Measurements from ENCODE around the gene ALCAM. TPM values are rescaled to one million over a fixed set of nuclear protein-coding genes. Genes with fewer than 3 reads are reported as not detected.
"Not testable (repeated sequence)": the region's sequence is repeated elsewhere in the genome, so short reads cannot be mapped to it uniquely, and the experiment has no call there.

ALCAM gene
- polyA plus RNA-seq, 4 donors: 125 to 175 (median 160) TPM

DNA sequence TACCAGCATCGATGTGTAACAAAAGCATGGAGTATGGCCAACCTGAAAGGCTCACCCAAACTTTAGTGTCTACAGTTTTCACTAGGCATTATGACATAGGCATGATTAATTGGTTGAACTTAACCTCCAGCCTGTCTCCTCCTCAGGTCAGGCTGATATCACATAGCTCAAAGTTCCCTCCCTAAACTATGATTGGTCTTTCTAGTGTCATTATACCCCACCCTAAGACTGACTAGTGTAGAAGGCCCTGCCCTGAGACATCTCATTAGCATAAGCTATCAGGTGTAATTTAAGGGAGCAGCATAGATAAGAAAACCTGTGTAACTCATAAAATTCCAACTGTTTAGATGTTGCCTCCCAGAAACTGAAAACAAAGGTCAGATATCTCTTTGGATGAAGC is 195.2 kb downstream of the ALCAM start:
- DNase-seq (ENCODE audit: low read depth in 4 of 4, low spot score in 3 of 4): no peak

DNA sequence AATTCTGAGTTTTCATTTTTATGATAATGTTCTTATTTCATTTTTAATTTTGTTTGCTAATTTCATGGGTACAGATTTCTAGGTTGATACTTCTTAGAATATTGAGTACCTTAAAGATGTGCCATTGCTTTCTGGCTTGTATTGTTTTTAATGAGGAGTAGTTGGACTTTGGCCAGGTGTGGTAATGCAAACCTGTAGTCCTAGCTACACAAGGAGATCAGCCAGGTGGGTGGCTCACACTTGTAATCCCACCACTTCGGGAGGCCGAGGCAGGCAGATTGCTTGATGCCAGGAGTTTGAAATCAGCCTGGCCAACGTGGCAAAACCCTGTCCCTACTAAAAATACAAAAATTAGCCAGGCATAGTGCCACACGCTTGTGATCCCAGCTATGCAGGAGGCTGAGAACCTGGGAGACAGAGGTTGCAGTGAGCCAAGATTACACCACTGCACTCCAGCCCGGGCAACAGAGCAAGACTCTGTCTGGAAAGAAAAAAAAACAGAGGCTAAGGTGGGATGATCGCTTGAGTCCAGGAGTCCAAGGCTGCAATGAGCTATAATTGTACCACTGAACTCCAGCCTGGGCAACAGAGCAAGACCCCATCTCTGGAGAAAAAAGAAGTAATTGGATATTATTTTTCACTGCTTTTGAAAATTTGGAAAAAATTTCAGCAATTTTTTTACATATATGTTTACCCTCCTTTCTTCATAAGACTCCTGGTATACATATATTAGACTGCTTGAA is 198.0 kb downstream of the ALCAM start:
- no peak for DNase-seq (ENCODE audit: low read depth in 4 of 4, low spot score in 3 of 4)

DNA sequence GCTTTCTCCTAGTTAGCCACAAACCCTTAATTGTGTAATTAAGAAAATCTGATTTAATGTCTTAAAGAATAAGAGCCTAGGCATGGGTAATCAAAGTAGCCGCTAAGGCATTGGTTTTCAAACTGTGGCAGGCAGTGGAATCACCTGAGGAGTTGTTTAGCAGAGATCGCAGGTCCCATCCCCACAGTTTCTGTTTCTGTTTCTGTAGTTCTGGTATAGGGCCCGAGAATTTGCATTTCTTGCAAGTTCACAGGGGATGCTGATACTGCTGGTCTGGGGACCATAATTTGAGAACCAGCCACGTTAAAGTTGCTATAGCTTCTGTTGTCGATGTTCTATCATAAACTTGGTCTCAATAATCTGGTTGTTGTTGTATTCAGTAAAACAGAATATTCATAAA is 204.3 kb downstream of the ALCAM start:
- no peak for DNase-seq (ENCODE audit: low read depth in 4 of 4, low spot score in 3 of 4)

DNA sequence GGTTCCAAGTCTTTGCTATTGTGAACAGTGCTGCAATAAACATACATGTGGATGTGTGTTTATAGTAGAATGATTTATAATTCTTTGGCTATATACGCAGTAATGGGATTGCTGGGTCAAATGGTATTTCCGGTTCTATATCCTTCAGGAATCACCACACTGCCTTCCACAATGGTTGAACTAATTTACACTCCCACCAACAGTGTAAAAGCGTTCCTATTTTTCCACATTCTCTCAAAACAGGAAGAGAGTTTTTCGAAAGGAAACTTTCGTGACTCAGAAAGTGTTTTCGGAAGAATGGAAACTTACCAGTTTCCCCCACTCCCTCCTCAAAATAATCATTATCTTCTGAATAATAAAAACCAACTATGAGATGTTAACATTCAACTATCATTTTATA is 205.8 kb downstream of the ALCAM start:
- no peak for DNase-seq (ENCODE audit: low read depth in 4 of 4, low spot score in 3 of 4)

DNA sequence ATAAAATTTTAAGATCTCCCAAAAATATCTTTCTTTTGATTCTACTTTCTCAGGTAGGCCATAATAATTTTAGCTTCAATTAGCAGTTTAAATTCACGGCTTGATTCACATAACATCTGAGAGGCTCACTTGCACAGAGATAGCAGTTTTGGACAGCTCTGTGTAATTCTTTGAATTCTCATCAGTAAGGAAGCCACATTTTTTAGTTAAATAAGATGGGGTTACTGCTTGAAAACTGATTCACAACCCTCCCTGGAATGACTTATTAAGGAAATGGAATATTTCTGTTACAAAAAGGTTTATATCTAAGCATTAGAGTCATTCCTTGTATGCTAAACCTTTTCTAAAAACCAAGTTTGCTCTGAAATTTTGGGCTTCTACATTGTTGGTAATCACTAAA is 212.7 kb downstream of the ALCAM start:
- no peak for DNase-seq (ENCODE audit: low read depth in 4 of 4, low spot score in 3 of 4)

DNA sequence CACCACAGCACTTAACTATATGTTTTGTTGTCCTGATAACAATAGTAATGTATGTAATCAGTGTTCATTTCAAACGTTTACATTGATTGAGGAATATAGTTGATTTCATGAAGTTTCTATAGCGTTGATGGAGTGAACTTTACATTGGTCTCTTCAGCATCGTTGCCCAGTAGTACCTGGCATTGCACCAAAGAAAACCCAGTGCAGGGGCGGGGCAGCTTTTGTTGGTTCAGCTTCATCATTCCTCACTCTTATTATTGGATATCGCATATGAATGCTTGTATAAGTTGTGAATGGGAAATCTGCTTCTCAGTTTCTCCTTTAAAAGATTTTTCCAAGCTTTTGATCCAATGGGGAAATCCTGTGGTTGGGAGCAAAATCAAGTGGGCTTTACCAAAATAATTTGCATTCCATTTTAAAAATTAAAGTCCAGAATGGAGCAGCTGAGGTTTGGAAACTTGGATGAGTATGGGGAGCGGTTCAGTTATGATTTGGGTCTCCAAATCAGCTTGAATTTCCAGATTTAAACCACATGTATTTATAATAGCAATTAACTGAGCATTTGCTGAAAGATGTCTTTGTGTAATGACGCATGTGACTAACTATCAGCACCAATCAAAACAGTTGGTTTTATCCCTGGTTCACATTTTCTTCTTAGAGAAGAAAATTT is 213.7 kb downstream of the ALCAM start:
- DNase-seq (ENCODE audit: low read depth in 4 of 4, low spot score in 3 of 4): no peak

DNA sequence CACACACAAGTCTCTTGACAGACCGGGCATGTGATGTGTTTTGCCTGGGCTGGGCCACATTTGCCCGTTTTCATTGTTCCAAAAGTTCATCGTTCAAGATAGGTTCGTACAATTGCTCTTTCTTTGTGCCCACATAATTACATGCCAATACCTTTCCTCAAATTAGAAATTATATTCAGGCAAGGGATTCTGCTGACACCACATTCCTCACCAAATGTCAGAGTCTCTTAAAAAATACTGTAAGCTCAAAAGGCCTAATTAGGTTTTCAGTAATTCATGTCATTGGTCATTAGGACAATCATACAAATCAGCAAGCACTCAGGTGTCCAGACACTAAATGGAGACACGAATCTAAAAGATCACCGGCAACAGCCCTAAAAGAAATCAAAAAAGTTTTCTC is 215.3 kb downstream of the ALCAM start:
- DNase-seq (ENCODE audit: low read depth in 4 of 4, low spot score in 3 of 4): no peak

DNA sequence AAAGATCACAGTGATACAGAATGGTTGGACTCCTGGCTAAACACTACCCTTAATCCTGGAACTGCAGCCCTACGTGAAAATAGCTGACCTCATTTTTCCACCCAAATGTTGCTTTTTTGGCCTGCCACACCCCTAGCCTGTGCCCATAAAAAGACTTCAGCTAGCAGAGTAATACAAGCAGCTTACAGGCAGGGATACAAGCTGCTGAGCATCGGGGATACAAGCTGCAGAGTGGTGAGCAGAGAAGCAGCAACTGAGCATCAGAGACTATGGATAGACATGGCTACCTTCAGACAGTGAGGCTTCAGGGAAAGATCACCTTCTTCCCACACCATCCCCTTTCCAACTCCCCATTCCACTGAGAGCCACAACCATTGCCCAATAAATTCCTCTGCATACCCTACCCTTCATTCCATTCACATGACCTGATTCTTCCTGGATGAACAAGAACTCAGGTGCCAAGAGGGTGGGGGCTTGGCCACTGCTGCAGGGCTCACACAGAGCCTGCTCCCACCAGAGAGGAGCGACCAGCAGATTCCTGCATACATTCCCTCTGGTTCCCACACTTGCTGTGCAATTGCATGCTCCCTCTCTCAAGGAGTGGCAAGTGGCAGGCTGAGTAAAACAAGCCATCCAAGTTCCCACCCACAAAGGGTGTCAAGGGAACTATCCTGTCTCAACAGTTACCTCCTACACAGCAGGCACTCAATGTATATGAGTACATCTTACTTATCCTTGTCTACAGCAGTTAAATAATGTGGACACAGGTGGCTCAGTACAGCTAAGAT is 217.5 kb downstream of the ALCAM start:
- no peak for DNase-seq (ENCODE audit: low read depth in 4 of 4, low spot score in 3 of 4)

DNA sequence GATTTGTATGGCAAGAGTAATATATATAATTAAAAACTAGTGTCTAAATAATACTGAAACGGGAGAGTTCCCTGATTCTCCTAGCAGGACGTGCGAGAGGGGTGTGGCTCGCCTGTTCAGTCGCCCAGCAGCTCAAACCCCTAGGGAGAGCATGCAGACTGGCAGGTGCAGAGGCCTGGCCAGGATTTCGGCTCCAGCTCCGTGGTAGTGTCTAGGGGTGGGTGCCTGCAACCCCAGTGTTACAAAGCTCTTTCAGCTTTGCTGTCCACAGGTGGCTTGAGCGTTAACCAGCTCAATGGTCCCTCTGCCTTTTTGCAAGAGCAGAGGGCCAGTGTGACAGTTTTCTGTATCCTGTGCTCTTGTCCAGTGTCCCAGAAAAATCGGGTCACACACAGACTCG is 226.6 kb downstream of the ALCAM start:
- DNase-seq (ENCODE audit: low read depth in 4 of 4, low spot score in 3 of 4): no peak

DNA sequence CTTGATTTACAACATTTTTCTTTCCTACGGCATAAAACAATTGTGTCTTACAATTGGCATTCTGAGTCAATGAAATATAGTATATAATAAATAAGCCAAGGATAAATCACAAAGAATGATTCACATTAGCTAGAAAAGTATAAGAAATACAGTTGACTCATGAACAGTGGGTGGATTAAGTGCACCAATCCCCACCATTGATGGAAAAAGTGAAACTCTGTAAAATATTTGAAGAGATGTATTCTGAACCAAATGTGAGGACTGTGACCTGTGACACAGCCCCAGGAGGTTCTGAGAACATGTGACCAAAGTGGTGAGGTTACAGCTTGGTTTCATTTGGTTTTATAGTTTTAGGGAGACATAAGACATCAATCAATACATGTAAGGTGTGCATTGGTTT is 227.5 kb downstream of the ALCAM start:
- no peak for DNase-seq (ENCODE audit: low read depth in 4 of 4, low spot score in 3 of 4)

DNA sequence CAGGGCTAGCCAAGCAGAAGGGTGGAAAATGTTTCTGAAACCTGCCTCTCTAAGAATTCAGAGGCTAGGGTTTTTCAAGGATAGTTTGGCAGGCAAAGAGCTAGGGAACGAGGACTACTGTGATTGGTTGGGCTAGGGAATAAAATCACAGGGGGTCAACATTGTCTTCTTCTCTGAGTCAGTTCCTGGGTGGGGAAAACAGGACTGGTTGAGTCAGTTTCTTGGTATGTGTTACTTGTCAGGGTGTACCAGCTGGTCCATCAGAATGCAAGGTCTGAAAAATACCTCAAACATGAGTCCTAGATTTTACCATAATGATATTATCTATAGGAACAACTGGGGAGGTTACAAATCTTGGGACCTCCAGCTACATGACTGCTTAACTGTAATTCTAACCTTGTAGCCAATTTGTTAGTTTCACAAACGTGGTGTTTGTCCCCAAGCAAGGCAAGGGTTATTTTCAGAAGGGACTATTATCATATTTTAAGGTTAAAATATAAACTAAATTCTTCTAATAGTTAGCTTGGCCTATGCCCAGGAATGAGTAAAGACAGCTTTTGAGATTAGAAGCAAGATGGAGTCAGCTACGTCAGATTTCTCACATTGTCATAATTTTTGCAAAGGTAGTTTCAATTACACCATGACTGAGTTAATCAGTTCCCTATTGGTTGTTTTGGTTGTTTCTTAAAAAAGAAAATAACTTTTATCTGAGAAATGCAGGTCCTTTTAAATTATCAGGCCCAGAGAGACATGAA is 231.5 kb downstream of the ALCAM start:
- no peak for DNase-seq (ENCODE audit: low read depth in 4 of 4, low spot score in 3 of 4)

DNA sequence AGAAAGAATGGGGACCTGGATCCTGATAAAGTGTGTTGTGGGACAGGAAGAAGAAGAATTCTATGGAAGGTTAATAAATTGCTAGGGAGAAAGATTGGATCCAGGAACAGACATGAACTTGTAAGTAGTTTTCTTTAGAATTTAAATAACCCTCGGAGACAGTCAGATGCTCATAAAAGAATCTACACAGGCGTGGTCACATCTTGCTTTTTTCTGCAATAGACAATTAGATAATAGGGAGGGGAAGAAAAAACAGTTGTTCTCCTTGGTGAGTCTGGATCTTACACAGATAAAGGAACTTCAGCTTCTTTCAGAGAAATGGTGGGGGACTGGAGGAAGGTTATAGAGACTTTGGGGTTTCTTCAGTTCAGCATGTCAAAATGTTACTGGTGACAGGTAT is 232.6 kb downstream of the ALCAM start:
- no peak for DNase-seq (ENCODE audit: low read depth in 4 of 4, low spot score in 3 of 4)

DNA sequence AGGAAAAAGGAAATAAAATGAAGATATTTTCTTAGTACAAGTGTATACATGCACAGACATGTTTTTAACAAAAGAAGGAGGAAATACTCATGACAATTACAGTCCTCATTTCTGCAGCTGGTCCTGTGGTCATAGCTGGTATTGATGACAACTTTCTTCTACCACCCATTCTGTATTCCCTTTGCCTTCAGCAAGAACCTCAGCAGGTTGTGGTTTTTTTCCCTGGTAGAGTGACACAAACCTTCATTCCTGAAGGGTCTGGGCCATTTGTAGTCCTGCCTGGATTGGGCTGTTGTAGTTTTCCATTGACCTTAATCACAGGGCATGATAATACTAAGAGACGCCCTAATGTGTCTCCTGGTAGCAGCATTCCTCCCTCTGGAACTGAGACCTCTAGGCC is 235.0 kb downstream of the ALCAM start:
- DNase-seq (ENCODE audit: low read depth in 4 of 4, low spot score in 3 of 4): not testable (repeated sequence)

DNA sequence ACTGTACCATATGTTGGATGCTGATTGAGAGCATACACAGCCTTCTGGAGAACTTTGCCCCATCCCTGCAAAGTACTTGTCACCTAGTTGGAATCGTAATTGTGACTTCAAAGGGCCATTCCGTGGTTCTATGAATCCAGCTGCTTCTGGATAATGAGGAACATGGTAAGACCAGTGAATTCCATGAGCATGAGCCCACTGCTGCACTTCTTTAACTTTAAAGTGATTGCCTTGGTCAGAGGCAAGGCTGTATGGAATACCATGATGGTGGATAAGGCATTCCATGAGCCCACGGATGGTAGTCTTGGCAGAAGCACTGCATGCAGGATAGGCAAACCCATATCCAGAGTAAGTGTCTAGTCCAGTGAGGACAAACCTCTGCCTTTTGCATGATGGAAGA is 235.6 kb downstream of the ALCAM start:
- DNase-seq (ENCODE audit: low read depth in 4 of 4, low spot score in 3 of 4): not testable (repeated sequence)

DNA sequence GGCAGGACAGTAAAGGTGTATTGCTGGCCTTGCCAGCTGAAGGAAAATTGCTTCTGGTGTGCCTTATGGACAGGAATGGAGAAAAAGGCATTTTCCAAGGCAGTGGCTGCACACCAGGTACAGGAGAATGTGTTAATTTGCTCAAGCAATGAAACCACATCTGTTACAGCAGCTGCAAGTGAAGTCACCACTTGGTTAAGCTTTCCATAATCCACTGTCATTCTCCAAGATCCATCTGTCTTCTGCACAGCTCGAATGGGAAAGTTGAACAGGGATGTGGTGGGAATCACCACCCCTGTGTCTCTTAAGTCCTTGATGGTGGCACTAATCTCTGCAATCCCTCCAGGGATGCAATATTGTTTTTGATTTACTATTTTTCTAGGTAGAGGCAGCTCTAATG is 236.8 kb downstream of the ALCAM start:
- DNase-seq (ENCODE audit: low read depth in 4 of 4, low spot score in 3 of 4): not testable (repeated sequence)

DNA sequence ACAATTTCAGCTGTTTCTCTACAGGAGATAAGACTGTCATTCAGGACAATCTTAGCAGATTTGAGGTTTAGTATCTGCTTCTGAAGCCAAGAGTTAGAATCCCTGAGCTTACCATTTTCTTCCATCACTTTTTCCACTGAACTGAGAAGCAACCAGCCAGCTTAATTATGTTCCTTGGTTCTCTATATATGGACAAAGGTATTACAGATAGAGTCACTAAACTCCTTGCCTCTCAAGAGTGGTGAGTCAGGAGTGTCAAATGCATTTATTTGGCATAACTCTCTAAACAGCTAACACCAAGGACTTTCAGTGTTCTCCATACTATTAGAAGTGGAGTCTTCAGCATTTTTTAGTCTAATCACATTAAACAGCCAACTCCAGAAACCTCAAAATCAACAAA is 239.3 kb downstream of the ALCAM start:
- DNase-seq (ENCODE audit: low read depth in 4 of 4, low spot score in 3 of 4): no peak

DNA sequence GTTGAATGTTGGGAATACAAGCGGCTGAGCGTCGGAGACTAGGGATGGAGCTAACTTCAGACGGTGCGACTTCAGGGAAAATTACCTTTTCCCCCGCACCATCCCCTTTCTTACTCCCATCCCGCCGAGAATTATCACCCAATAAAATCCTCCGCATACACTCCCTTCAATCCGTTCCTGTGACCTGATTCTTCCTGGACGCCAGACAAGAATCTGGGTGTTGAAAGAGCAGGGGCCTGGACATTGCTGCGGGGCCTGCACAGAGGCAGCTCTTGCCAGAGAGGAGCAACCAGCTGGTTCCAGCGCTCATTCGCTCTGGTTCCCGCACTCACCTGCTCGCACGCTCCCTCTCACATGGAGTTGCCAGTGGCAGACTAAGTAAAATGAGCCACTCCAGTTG is 241.9 kb downstream of the ALCAM start:
- no peak for DNase-seq (ENCODE audit: low read depth in 4 of 4, low spot score in 3 of 4)

DNA sequence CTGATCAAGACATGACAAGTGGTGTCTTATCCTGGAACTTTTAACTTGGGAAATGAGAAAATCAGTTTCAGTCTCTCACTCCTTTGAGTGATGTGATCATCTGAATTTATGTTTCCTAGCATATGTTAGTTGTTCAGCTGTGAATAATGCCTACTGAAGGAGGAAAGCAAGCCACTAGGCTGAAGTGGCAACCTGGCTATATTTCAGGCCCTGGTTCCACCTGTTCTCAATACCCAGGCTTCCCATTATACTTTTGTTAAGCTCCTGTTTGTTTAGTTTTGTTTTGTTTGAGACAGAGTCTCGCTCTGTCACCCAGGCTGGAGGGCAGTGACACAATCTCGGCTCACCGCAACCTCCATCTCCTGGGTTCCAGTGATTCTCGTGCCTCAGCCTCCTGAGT is 243.8 kb downstream of the ALCAM start:
- no peak for DNase-seq (ENCODE audit: low read depth in 4 of 4, low spot score in 3 of 4)

DNA sequence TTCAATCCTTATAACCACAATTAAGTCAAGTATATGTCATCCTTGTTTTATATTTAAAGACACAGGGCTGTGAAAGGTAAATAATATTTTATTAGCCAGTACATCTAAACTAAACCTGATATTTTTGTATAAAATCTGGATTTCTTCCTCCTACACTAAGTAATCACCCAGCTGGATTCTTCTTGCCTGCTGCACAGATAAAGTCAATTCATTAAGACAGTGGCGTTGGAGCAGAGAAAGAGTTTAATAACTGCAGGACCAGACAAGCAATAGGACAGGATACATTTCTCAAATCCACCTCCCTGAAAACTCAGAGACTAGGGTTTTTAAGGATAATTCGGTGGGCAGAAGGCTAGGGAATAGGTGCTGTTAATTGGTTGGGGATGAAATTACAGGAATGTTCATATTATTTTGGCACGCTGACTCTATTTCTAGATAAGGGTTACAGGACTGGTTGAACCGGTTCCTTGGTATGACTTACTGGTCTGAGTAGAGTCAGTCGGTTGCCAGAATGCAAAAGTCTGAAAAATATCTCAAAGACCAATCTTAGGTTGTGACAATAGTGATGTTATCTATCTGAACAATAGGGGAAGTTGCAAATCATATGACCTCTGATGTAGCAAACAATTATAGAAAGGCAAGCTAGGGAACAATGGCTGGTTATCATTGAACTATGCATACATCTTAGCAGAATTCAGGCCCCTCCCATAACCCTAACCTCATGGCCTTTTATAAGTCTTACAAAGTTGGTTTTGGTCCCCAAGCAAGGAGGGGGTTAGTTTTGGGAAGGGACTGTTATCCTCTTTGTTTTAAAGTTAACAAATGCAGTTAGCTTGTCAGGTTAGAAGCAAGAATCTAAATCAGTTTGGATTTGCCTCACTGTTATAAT is 244.8 kb downstream of the ALCAM start:
- no peak for DNase-seq (ENCODE audit: low read depth in 4 of 4, low spot score in 3 of 4)

DNA sequence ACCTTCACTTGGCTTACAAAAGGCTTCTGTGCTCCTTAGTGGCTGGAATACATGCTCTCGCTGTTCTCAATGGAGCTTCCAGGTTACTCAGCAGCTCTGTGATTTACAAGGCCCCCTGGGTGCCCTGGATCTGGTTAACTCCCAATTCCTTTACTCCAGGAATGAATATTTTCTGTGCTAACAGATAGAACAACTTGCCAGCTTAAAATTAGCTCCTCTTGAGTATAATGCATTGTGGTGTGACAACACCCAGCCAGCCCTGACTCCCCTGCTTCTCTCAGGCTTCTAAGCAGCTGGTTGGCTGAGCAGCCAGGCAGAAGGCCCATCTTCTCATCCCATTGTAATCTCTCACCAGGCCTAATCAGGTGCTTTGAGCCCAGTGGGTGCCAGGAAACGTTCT is 246.4 kb downstream of the ALCAM start:
- DNase-seq (ENCODE audit: low read depth in 4 of 4, low spot score in 3 of 4): no peak

All from right renal pelvis (tissue), 4 donors.